ENCODE results near the gene HSD17B2. TPM values are rescaled to one million over a fixed set of nuclear protein-coding genes. Genes with fewer than 3 reads are reported as not detected.
"Not testable (repeated sequence)": the region's sequence is repeated elsewhere in the genome, so short reads cannot be mapped to it uniquely, and the experiment has no call there.

HSD17B2 gene
- total and polyA plus RNA-seq, 5 donors from 2014 or later, result 0.06 TPM; not detected in 4

DNA sequence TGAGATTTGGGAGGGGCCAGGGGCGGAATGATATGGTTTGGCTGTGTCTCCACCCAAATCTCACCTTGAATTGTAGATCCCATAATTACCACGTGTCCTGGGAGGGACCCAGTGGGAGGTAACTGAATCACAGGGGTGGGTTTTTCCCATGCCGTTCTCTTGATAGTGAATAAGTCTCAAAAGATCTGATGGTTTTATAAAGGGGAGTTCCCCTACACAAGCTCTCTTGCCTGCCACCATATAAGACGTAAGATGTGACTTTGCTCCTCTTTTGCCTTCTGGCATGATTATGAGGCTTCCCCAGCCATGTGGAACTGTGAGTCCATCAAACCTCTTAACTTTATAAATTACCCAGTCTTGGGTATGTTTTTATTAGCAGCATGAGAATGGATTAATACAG lies 25.3 kb upstream of the HSD17B2 start:
- Mint-ChIP-seq H3K36me3 (peaks cover 12% of the 10 kb centered on the region), H3K9me3 (peaks cover 2 to 20% (median 6%) of the 10 kb centered on the region in 7 donors), H3K4me3 (peak overlapping the region in 2 of 4 donors; percentile 81 to 87), H3K27me3 (peaks cover 31% of the 10 kb centered on the region), H3K4me1 (peaks cover 17 to 26% (median 26%) of the 10 kb centered on the region in 4 donors)
- not testable (repeated sequence) for H3K27ac Mint-ChIP-seq; H3K27me3 ChIP-seq (ENCODE audit: control insufficient read depth, insufficient read depth, low read length); H3K36me3 ChIP-seq (ENCODE audit: control insufficient read depth, insufficient read depth, low read length); H3K9me3 ChIP-seq (ENCODE audit: control insufficient read depth in 2 of 2, low read length in 2 of 2); H3K4me3 ChIP-seq (ENCODE audit: low read depth, low read length); DNase-seq; H3K27ac ChIP-seq (ENCODE audit: insufficient read depth, low read length, poor library complexity, severe bottlenecking); H3K4me1 ChIP-seq (ENCODE audit: control insufficient read depth, insufficient read depth, low read length, poor library complexity, severe bottlenecking); ATAC-seq (ENCODE audit: low read depth in 2 of 2)

- peaks cover 15 to 26% (median 22%) of the 10 kb centered on the region in 4 donors for H3K4me1 Mint-ChIP-seq
- H3K9me3 Mint-ChIP-seq, result peaks cover 2 to 20% (median 6%) of the 10 kb centered on the region in 7 donors
- Histone ChIP-seq H3K27ac (ENCODE audit: insufficient read depth, low read length, poor library complexity, severe bottlenecking) (no peak overlapping the region), H3K9me3 (ENCODE audit: control insufficient read depth in 2 of 2, low read length in 2 of 2) (peaks cover 7 to 9% of the 10 kb centered on the region in 2 experiments), H3K4me3 (ENCODE audit: low read depth, low read length) (peak overlapping the region; percentile 81), H3K4me1 (ENCODE audit: control insufficient read depth, insufficient read depth, low read length, poor library complexity, severe bottlenecking) (peaks cover 7% of the 10 kb centered on the region), H3K27me3 (ENCODE audit: control insufficient read depth, insufficient read depth, low read length) (no peaks in the 10 kb centered on the region), H3K36me3 (ENCODE audit: control insufficient read depth, insufficient read depth, low read length) (no peaks in the 10 kb centered on the region)
- H3K27ac Mint-ChIP-seq, result peak overlapping the region in 2 of 3 donors; percentile 86 to 91
- DNase-seq (peak in 1 of 3 donors; percentile 9), ATAC-seq (ENCODE audit: low read depth in 2 of 2) (no peak)
- H3K4me3 Mint-ChIP-seq, result peak overlapping the region; percentile 81 to 95 (median 90)
- peaks cover 26% of the 10 kb centered on the region for H3K27me3 Mint-ChIP-seq
- peaks cover 12% of the 10 kb centered on the region for H3K36me3 Mint-ChIP-seq
Measured at GRCh38 chr16:82010649-82011048, 24.4 kb upstream of the HSD17B2 start.

GRCh38 chr16:82011199-82011641 lies 23.8 kb upstream of the HSD17B2 start, which contains the start of gene SDR42E1:
Gene SDR42E1 (minus strand): TSS chr16:82011470. CDS start chr16:82000858, 10,612 bp downstream.
- H3K27me3 ChIP-seq (ENCODE audit: control insufficient read depth, insufficient read depth, low read length), result no peaks in the 10 kb centered on the region
- peaks cover 7 to 9% of the 10 kb centered on the region in 2 experiments for H3K9me3 ChIP-seq (ENCODE audit: control insufficient read depth in 2 of 2, low read length in 2 of 2)
- peak; percentile 62 to 85 for ATAC-seq (ENCODE audit: low read depth in 2 of 2)
- H3K27ac ChIP-seq (ENCODE audit: insufficient read depth, low read length, poor library complexity, severe bottlenecking), result no peak within 1 kb of the TSS
- Mint-ChIP-seq H3K4me1 (peaks cover 14 to 25% (median 18%) of the 10 kb centered on the region in 4 donors), H3K27me3 (peaks cover 26% of the 10 kb centered on the region), H3K27ac (peak within 1 kb of the TSS; percentile 11 to 91 (median 86)), H3K4me3 (peak within 1 kb of the TSS; percentile 81 to 95 (median 90)), H3K36me3 (peaks cover 12% of the 10 kb centered on the region), H3K9me3 (peaks cover 2 to 20% (median 6%) of the 10 kb centered on the region in 7 donors)
- H3K36me3 ChIP-seq (ENCODE audit: control insufficient read depth, insufficient read depth, low read length), result no peaks in the 10 kb centered on the region
- peaks cover 7% of the 10 kb centered on the region for H3K4me1 ChIP-seq (ENCODE audit: control insufficient read depth, insufficient read depth, low read length, poor library complexity, severe bottlenecking)
- peak within 1 kb of the TSS; percentile 81 for H3K4me3 ChIP-seq (ENCODE audit: low read depth, low read length)
- peak; percentile 44 to 82 (median 69) for DNase-seq

- H3K27ac ChIP-seq (ENCODE audit: insufficient read depth, low read length, poor library complexity, severe bottlenecking), result no peak overlapping the region
- Mint-ChIP-seq H3K27me3 (peaks cover 26% of the 10 kb centered on the region), H3K27ac (no peak overlapping the region), H3K36me3 (peaks cover 5% of the 10 kb centered on the region), H3K4me3 (peak overlapping the region in 1 of 4 donors; percentile 71), H3K9me3 (peaks cover 0 to 20% (median 5%) of the 10 kb centered on the region in 7 donors), H3K4me1 (peaks cover 10 to 22% (median 17%) of the 10 kb centered on the region in 4 donors)
- no peak overlapping the region for H3K4me3 ChIP-seq (ENCODE audit: low read depth, low read length)
- peaks cover 3% of the 10 kb centered on the region for H3K27me3 ChIP-seq (ENCODE audit: control insufficient read depth, insufficient read depth, low read length)
- no peak for DNase-seq
- no peak for ATAC-seq (ENCODE audit: low read depth in 2 of 2)
- peaks cover 7 to 9% of the 10 kb centered on the region in 2 experiments for H3K9me3 ChIP-seq (ENCODE audit: control insufficient read depth in 2 of 2, low read length in 2 of 2)
- peaks cover 7% of the 10 kb centered on the region for H3K4me1 ChIP-seq (ENCODE audit: control insufficient read depth, insufficient read depth, low read length, poor library complexity, severe bottlenecking)
- H3K36me3 ChIP-seq (ENCODE audit: control insufficient read depth, insufficient read depth, low read length), result no peaks in the 10 kb centered on the region
Measured at GRCh38 chr16:82013139-82013538, 21.9 kb upstream of the HSD17B2 start.

DNA sequence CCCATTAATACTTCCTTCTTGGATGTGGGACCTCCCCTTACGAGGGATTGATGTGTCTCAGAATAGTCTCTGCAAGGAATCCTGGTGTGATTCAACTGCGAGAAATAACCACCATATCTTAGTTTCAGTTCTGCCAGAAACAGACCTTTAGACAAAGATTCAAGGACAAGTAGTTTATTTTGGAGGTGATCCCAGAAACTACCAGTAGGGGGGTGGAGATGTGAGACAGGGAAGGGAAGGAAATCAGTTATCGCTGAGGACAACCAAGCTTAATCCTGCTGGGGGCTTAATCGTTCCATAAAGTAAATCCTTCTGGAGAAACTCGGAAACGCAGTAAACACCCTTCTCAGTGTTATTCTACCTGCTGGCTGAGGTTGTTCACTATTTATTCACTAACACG lies 18.8 kb upstream of the HSD17B2 start:
- no peaks in the 10 kb centered on the region for H3K36me3 ChIP-seq (ENCODE audit: control insufficient read depth, insufficient read depth, low read length)
- no peaks in the 10 kb centered on the region for H3K36me3 Mint-ChIP-seq
- DNase-seq, result peak in 1 of 3 donors; percentile 15
- H3K4me3 ChIP-seq (ENCODE audit: low read depth, low read length), result no peak overlapping the region
- H3K9me3 ChIP-seq (ENCODE audit: control insufficient read depth in 2 of 2, low read length in 2 of 2), result peaks cover 0 to 7% of the 10 kb centered on the region in 2 experiments
- peaks cover 6% of the 10 kb centered on the region for H3K4me1 ChIP-seq (ENCODE audit: control insufficient read depth, insufficient read depth, low read length, poor library complexity, severe bottlenecking)
- peaks cover 6 to 9% (median 8%) of the 10 kb centered on the region in 4 donors for H3K4me1 Mint-ChIP-seq
- peaks cover 3% of the 10 kb centered on the region for H3K27me3 ChIP-seq (ENCODE audit: control insufficient read depth, insufficient read depth, low read length)
- no peak overlapping the region for H3K27ac Mint-ChIP-seq
- no peak overlapping the region for H3K4me3 Mint-ChIP-seq
- peaks cover 0 to 3% (median 1%) of the 10 kb centered on the region in 7 donors for H3K9me3 Mint-ChIP-seq
- no peak overlapping the region for H3K27ac ChIP-seq (ENCODE audit: insufficient read depth, low read length, poor library complexity, severe bottlenecking)
- no peak for ATAC-seq (ENCODE audit: low read depth in 2 of 2)
- peaks cover 16% of the 10 kb centered on the region for H3K27me3 Mint-ChIP-seq

- Histone ChIP-seq H3K36me3 (ENCODE audit: control insufficient read depth, insufficient read depth, low read length) (no peaks in the 10 kb centered on the region), H3K4me3 (ENCODE audit: low read depth, low read length) (no peak overlapping the region), H3K9me3 (ENCODE audit: control insufficient read depth in 2 of 2, low read length in 2 of 2) (peaks cover 0 to 7% of the 10 kb centered on the region in 2 experiments), H3K27me3 (ENCODE audit: control insufficient read depth, insufficient read depth, low read length) (peaks cover 3% of the 10 kb centered on the region), H3K4me1 (ENCODE audit: control insufficient read depth, insufficient read depth, low read length, poor library complexity, severe bottlenecking) (no peaks in the 10 kb centered on the region), H3K27ac (ENCODE audit: insufficient read depth, low read length, poor library complexity, severe bottlenecking) (no peak overlapping the region)
- DNase-seq, result no peak
- peaks cover 10% of the 10 kb centered on the region for H3K27me3 Mint-ChIP-seq
- H3K36me3 Mint-ChIP-seq, result no peaks in the 10 kb centered on the region
- ATAC-seq (ENCODE audit: low read depth in 2 of 2), result no peak
- peaks cover 0 to 2% (median 0%) of the 10 kb centered on the region in 7 donors for H3K9me3 Mint-ChIP-seq
- no peak overlapping the region for H3K4me3 Mint-ChIP-seq
- H3K27ac Mint-ChIP-seq, result no peak overlapping the region
- H3K4me1 Mint-ChIP-seq, result peaks cover under 1 to 3% (median 2%) of the 10 kb centered on the region in 4 donors
Measured at GRCh38 chr16:82016964-82017363, 18.1 kb upstream of the HSD17B2 start.

GRCh38 chr16:82017911-82018568 lies 17.0 kb upstream of the HSD17B2 start:
- no peak for ATAC-seq (ENCODE audit: low read depth in 2 of 2)
- Histone ChIP-seq H3K4me1 (ENCODE audit: control insufficient read depth, insufficient read depth, low read length, poor library complexity, severe bottlenecking) (no peaks in the 10 kb centered on the region), H3K9me3 (ENCODE audit: control insufficient read depth in 2 of 2, low read length in 2 of 2) (peaks cover 0 to 7% of the 10 kb centered on the region in 2 experiments), H3K27me3 (ENCODE audit: control insufficient read depth, insufficient read depth, low read length) (peaks cover 3% of the 10 kb centered on the region), H3K4me3 (ENCODE audit: low read depth, low read length) (no peak overlapping the region), H3K36me3 (ENCODE audit: control insufficient read depth, insufficient read depth, low read length) (no peaks in the 10 kb centered on the region), H3K27ac (ENCODE audit: insufficient read depth, low read length, poor library complexity, severe bottlenecking) (no peak overlapping the region)
- no peaks in the 10 kb centered on the region for H3K36me3 Mint-ChIP-seq
- no peaks in the 10 kb centered on the region for H3K9me3 Mint-ChIP-seq
- no peak for DNase-seq
- peaks cover 2% of the 10 kb centered on the region for H3K27me3 Mint-ChIP-seq
- H3K4me1 Mint-ChIP-seq, result no peaks in the 10 kb centered on the region
- no peak overlapping the region for H3K4me3 Mint-ChIP-seq
- no peak overlapping the region for H3K27ac Mint-ChIP-seq

Data from CD4-positive, CD25-positive, alpha-beta regulatory T cell (primary cell).